ENCODE data around the gene PRKG1.

DNA sequence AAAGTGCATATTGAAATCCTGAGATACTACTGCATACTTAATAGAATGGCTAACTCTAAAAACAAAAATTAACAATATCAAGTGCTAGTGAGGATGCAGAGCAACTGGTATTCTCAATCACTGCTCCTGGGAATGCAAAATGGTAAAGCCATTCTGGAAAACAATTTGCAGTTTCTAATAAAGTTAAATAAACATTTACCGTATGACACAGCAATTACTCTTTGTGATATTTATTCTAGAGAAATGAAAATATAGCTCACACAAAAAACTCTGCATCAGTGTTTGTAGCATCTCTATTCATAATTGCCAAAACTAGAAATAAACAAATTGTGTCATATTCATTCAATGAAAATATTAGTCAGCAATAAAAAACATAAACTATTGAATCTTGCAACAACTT, 984.8 kb downstream of the PRKG1 start:
- TF ChIP-seq TAF1 (conservative IDR thresholded peaks at IDR 0.05) (no peak), EGR1 (IDR thresholded peaks at IDR 0.05; ENCODE audit: low read depth in 2 of 2) (no peak)
- TF ChIP-seq, protein P1, sequence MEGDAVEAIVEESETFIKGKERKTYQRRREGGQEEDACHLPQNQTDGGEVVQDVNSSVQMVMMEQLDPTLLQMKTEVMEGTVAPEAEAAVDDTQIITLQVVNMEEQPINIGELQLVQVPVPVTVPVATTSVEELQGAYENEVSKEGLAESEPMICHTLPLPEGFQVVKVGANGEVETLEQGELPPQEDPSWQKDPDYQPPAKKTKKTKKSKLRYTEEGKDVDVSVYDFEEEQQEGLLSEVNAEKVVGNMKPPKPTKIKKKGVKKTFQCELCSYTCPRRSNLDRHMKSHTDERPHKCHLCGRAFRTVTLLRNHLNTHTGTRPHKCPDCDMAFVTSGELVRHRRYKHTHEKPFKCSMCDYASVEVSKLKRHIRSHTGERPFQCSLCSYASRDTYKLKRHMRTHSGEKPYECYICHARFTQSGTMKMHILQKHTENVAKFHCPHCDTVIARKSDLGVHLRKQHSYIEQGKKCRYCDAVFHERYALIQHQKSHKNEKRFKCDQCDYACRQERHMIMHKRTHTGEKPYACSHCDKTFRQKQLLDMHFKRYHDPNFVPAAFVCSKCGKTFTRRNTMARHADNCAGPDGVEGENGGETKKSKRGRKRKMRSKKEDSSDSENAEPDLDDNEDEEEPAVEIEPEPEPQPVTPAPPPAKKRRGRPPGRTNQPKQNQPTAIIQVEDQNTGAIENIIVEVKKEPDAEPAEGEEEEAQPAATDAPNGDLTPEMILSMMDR (IDR thresholded peaks at IDR 0.05; ENCODE audit: low read depth, low read length, missing input control) = no peak
